WTC11 (cell line): ENCODE measurements around the gene FOXP1. TPM values are rescaled to one million over a fixed set of nuclear protein-coding genes. Genes with fewer than 3 reads are reported as not detected.

ENCODE experiments used
- ATAC-seq: fragments of 200-7000 bp; cut with Tn5 transposase; 2 replicates; pipeline ENCODE4 v1.10.0; 2021; ENCODE audit warnings: mild to moderate bottlenecking, moderate library complexity
- CTCF ChIA-PET: fragments of 300-600 bp; sonication (Branson Sonifier 250); formaldehyde crosslinking; loops from one replicate; lab custom pipeline; 2021; ENCODE audit warnings: antibody characterized with exemption; lab: Charles Lee
- POLR2A ChIA-PET: fragments of 350-600 bp; sonication (Branson Sonifier 250); formaldehyde crosslinking; loops from one replicate; lab custom pipeline; 2021; ENCODE audit warnings: antibody characterized with exemption; lab: Charles Lee
- DNase-seq: peaks from one replicate; pipeline ENCODE4 v3.0.0; 2021; ENCODE audit warnings: low spot score
- H3K27ac Mint-ChIP-seq: 2 replicates; pipeline ENCODE4 v1.8.0; 2021; ENCODE audit warnings: mixed read lengths
- H3K27me3 Mint-ChIP-seq: 2 replicates; pipeline ENCODE4 v1.8.0; 2021; ENCODE audit warnings: low read depth, mild to moderate bottlenecking, moderate library complexity, mixed read lengths
- H3K36me3 Mint-ChIP-seq: 2 replicates; pipeline ENCODE4 v1.8.0; 2021; ENCODE audit warnings: mixed read lengths
- H3K4me1 Mint-ChIP-seq: 2 replicates; pipeline ENCODE4 v1.8.0; 2022; ENCODE audit warnings: mixed read lengths
- H3K4me3 Mint-ChIP-seq: 2 replicates; pipeline ENCODE4 v1.8.0; 2021; ENCODE audit warnings: mild to moderate bottlenecking, moderate library complexity, mixed read lengths
- H3K9me3 Mint-ChIP-seq: 2 replicates; pipeline ENCODE4 v1.8.0; 2021; ENCODE audit warnings: mixed read lengths
- ATF1 ChIP-seq: sonication (generic); formaldehyde crosslinking; IDR thresholded peaks from 2 replicates; pipeline ENCODE4 v1.8.1; 2023; ENCODE audit warnings: mild to moderate bottlenecking, moderate library complexity, missing genetic modification reagents
- CBFB ChIP-seq: sonication (generic); formaldehyde crosslinking; IDR thresholded peaks from 2 replicates; pipeline ENCODE4 v1.8.1; 2022; ENCODE audit warnings: mild to moderate bottlenecking, low read depth, missing genetic modification reagents
- ETV6 ChIP-seq: sonication (generic); formaldehyde crosslinking; IDR thresholded peaks from 2 replicates; pipeline ENCODE4 v1.8.1; 2022; ENCODE audit warnings: mild to moderate bottlenecking, missing genetic modification reagents
- FOXP1 ChIP-seq: sonication (generic); formaldehyde crosslinking; IDR thresholded peaks from 2 replicates; pipeline ENCODE4 v1.8.0; 2022; ENCODE audit warnings: missing genetic modification reagents, mild to moderate bottlenecking, moderate library complexity, borderline replicate concordance
- NR2C2 ChIP-seq: sonication (generic); formaldehyde crosslinking; IDR thresholded peaks from 2 replicates; pipeline ENCODE4 v1.8.0; 2022; ENCODE audit warnings: mild to moderate bottlenecking, missing genetic modification reagents
- OVOL2 ChIP-seq: fragments of 250-450 bp; sonication (Bioruptor Pico); IDR thresholded peaks from 2 replicates; pipeline ENCODE4 v1.9.0; 2021; ENCODE audit warnings: mild to moderate bottlenecking, borderline replicate concordance
- TCF7 ChIP-seq: sonication (generic); formaldehyde crosslinking; IDR thresholded peaks from 2 replicates; pipeline ENCODE4 v1.8.0; 2022; ENCODE audit warnings: mild to moderate bottlenecking, low read depth, missing genetic modification reagents, moderate library complexity
- TEAD4 ChIP-seq: sonication (generic); formaldehyde crosslinking; IDR thresholded peaks from 2 replicates; pipeline ENCODE4 v1.8.0; 2022; ENCODE audit warnings: mild to moderate bottlenecking, missing genetic modification reagents
- ZNF138 ChIP-seq: sonication (generic); formaldehyde crosslinking; conservative IDR thresholded peaks from 2 replicates; pipeline ENCODE4 v1.8.1; 2022; ENCODE audit warnings: mild to moderate bottlenecking, moderate library complexity, missing genetic modification reagents
- ZNF263 ChIP-seq: sonication (generic); formaldehyde crosslinking; IDR thresholded peaks from 2 replicates; pipeline ENCODE4 v1.8.1; 2022; ENCODE audit warnings: low read depth, mild to moderate bottlenecking, moderate library complexity, missing genetic modification reagents
- ZNF416 ChIP-seq: fragments of 250-450 bp; sonication (Bioruptor Pico); IDR thresholded peaks from 2 replicates; pipeline ENCODE4 v1.9.0; 2021; ENCODE audit warnings: mild to moderate bottlenecking, inconsistent platforms
- total RNA-seq: library from RNA; stranded (reverse); gene quantifications from 3 replicates; pipeline ENCODE4 v1.2.3, GENCODE V29; 2021
- TF ChIP-seq, protein P1 (sequence below): sonication (generic); formaldehyde crosslinking; IDR thresholded peaks from 2 replicates; pipeline ENCODE4 v1.8.1; 2023; ENCODE audit warnings: mild to moderate bottlenecking, missing genetic modification reagents
- TF ChIP-seq, protein P2 (sequence below): fragments of 250-450 bp; sonication (Bioruptor Pico); conservative IDR thresholded peaks from 2 replicates; pipeline ENCODE4 v1.9.0; 2021; ENCODE audit warnings: mild to moderate bottlenecking
- TF ChIP-seq, protein P3 (sequence below): sonication (generic); formaldehyde crosslinking; IDR thresholded peaks from 2 replicates; pipeline ENCODE4 v1.8.1; 2022; ENCODE audit warnings: missing genetic modification reagents, borderline replicate concordance
- TF ChIP-seq, protein P4 (sequence below): sonication (generic); formaldehyde crosslinking; IDR thresholded peaks from 2 replicates; pipeline ENCODE4 v1.8.1; 2023; ENCODE audit warnings: mild to moderate bottlenecking, missing genetic modification reagents
- TF ChIP-seq, protein P5 (sequence below): sonication (generic); formaldehyde crosslinking; IDR thresholded peaks from 2 replicates; pipeline ENCODE4 v1.8.1; 2023; ENCODE audit warnings: mild to moderate bottlenecking, missing genetic modification reagents, moderate library complexity
- TF ChIP-seq, protein P6 (sequence below): sonication (generic); formaldehyde crosslinking; conservative IDR thresholded peaks from 2 replicates; pipeline ENCODE4 v1.8.1; 2022; ENCODE audit warnings: mild to moderate bottlenecking, missing genetic modification reagents
- TF ChIP-seq, protein P7 (sequence below): sonication (generic); formaldehyde crosslinking; IDR thresholded peaks from 2 replicates; pipeline ENCODE4 v1.8.1; 2023; ENCODE audit warnings: mild to moderate bottlenecking, missing genetic modification reagents, moderate library complexity

Gene FOXP1
- total RNA-seq, 1 experiment from 2014 or later = 25.8 TPM

DNA sequence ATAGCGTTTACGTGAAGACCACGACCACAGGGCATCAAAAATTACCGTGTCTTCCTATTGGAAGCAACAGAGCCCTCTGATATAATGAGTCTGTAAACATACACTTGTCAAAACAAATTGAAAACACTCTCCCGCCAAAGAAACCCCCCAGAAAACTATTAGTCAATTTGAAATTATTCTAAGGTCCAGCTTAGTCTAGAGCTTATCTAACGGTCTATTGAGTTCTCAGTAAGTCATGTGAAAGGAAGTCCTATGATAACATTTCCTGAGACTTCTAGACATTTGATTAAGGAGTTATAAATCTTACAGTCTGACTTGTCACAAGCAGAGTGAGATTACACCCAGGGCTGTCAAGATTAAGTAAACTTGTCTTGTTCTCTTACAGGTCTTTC lies 356.3 kb downstream of the FOXP1 start:
- DNase-seq = no peak
- CTCF ChIA-PET = no interaction called here
- POLR2A ChIA-PET = no interaction called here
- Mint-ChIP-seq H3K27me3 (no peaks in the 10 kb centered on the region), H3K36me3 (no peaks in the 10 kb centered on the region; the same call in 1 of the 2 replicates), H3K9me3 (no peaks in the 10 kb centered on the region), H3K4me3 (no peak overlapping the region), H3K27ac (no peak overlapping the region), H3K4me1 (peaks cover 44% of the 10 kb centered on the region)
- no peak for ATAC-seq
- TF ChIP-seq, protein P1, sequence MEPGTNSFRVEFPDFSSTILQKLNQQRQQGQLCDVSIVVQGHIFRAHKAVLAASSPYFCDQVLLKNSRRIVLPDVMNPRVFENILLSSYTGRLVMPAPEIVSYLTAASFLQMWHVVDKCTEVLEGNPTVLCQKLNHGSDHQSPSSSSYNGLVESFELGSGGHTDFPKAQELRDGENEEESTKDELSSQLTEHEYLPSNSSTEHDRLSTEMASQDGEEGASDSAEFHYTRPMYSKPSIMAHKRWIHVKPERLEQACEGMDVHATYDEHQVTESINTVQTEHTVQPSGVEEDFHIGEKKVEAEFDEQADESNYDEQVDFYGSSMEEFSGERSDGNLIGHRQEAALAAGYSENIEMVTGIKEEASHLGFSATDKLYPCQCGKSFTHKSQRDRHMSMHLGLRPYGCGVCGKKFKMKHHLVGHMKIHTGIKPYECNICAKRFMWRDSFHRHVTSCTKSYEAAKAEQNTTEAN = no peak
- TF ChIP-seq NR2C2 (CRISPR knock-in tag) (no peak), OVOL2 (CRISPR knock-in tag) (no peak), CBFB (no peak), ETV6 (no peak), TCF7 (CRISPR knock-in tag) (no peak), ZNF138 (CRISPR knock-in tag) (no peak), TEAD4 (CRISPR knock-in tag) (no peak), FOXP1 (no peak), ZNF416 (CRISPR knock-in tag) (no peak), ATF1 (no peak), ZNF263 (CRISPR knock-in tag) (no peak)
- TF ChIP-seq, protein P2, sequence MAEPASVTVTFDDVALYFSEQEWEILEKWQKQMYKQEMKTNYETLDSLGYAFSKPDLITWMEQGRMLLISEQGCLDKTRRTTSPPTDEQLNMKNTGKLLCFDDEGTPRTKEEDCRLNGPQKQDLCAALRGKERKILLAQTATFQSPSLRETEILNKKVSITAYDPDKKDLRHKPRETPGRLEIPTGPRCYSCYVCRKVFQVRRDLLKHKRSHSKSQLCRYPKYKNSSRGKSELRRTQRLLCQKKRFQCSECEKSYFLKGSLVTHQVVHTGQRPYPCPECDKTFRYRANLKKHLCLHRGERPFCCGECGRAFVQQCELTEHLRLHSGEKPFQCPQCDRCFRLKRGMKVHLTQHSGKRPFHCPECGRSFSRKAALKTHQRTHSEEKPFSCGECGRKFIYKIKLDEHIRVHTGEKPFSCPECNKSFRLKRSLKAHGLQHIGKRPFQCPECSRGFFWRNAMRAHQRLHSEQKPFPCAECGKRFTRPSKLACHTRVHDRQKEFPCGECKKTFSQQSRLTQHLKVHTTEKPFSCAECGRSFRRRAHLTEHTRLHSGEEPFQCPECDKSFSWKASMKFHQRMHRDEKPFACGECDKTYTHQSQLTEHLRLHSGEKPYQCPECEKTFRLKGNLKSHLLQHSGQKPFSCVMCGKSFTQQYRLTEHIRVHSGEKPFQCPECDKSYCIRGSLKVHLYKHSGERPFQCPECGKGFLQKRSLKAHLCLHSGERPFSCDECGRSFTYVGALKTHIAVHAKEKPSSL (CRISPR knock-in tag) = no peak
- TF ChIP-seq, protein P3, sequence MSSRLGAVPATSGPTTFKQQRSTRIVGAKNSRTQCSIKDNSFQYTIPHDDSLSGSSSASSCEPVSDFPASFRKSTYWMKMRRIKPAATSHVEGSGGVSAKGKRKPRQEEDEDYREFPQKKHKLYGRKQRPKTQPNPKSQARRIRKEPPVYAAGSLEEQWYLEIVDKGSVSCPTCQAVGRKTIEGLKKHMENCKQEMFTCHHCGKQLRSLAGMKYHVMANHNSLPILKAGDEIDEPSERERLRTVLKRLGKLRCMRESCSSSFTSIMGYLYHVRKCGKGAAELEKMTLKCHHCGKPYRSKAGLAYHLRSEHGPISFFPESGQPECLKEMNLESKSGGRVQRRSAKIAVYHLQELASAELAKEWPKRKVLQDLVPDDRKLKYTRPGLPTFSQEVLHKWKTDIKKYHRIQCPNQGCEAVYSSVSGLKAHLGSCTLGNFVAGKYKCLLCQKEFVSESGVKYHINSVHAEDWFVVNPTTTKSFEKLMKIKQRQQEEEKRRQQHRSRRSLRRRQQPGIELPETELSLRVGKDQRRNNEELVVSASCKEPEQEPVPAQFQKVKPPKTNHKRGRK (CRISPR knock-in tag) = no peak
- TF ChIP-seq, protein P4, sequence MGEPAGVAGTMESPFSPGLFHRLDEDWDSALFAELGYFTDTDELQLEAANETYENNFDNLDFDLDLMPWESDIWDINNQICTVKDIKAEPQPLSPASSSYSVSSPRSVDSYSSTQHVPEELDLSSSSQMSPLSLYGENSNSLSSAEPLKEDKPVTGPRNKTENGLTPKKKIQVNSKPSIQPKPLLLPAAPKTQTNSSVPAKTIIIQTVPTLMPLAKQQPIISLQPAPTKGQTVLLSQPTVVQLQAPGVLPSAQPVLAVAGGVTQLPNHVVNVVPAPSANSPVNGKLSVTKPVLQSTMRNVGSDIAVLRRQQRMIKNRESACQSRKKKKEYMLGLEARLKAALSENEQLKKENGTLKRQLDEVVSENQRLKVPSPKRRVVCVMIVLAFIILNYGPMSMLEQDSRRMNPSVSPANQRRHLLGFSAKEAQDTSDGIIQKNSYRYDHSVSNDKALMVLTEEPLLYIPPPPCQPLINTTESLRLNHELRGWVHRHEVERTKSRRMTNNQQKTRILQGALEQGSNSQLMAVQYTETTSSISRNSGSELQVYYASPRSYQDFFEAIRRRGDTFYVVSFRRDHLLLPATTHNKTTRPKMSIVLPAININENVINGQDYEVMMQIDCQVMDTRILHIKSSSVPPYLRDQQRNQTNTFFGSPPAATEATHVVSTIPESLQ = no peak
- TF ChIP-seq, protein P5, sequence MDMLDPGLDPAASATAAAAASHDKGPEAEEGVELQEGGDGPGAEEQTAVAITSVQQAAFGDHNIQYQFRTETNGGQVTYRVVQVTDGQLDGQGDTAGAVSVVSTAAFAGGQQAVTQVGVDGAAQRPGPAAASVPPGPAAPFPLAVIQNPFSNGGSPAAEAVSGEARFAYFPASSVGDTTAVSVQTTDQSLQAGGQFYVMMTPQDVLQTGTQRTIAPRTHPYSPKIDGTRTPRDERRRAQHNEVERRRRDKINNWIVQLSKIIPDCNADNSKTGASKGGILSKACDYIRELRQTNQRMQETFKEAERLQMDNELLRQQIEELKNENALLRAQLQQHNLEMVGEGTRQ = no peak
- TF ChIP-seq, protein P6, sequence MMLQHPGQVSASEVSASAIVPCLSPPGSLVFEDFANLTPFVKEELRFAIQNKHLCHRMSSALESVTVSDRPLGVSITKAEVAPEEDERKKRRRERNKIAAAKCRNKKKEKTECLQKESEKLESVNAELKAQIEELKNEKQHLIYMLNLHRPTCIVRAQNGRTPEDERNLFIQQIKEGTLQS (CRISPR knock-in tag) = no peak
- TF ChIP-seq, protein P7, sequence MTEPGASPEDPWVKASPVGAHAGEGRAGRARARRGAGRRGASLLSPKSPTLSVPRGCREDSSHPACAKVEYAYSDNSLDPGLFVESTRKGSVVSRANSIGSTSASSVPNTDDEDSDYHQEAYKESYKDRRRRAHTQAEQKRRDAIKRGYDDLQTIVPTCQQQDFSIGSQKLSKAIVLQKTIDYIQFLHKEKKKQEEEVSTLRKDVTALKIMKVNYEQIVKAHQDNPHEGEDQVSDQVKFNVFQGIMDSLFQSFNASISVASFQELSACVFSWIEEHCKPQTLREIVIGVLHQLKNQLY (CRISPR knock-in tag) = no peak
